ENCODE data around the gene MICAL3.

Gene MICAL3

GRCh38 chr22:17808693-17809403, 215.5 kb downstream of the MICAL3 start:
- DNase-seq: no peak

DNA sequence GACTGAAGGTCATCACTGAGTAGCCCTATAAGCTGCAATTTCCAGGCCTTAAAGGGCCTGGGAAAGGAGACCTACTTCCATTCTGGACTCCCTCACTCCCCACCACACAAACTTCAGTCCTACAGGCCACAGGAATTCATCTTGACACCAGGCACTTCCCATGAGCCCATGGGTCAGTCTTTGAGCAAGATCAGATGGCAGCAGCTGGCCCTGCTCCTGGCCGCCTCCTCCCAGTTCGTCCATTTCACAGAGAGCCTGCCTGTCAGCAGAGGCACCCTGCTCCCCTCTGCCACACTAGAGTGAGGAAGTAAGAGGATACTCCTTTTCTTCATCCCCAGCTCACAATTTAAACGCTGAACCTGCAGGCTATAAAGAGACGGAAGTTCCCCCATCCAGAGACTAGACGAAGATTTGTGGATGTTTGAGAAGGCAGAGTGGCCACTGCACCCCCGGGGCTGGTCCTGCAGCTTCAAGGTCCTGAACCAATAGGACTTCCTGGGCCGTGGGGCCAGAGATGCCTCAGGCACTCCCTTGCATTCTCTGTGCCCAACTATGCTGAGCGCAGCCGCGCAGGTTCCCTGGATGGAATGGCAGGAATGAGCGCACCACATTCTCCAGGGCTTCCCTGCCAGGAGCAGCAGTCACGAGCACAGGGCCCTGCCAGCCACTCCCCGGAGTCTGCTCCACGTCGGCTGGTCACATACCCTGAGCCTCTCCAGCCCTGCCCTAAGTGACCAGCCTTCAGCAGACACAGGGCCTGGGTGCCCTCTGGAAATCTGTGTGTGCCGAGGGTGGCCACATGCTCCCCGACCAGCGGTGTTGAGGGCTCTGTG, 216.6 kb downstream of the MICAL3 start:
- no peak for DNase-seq

GRCh38 chr22:17807086-17807485, 217.3 kb downstream of the MICAL3 start:
- no peak for DNase-seq

DNA sequence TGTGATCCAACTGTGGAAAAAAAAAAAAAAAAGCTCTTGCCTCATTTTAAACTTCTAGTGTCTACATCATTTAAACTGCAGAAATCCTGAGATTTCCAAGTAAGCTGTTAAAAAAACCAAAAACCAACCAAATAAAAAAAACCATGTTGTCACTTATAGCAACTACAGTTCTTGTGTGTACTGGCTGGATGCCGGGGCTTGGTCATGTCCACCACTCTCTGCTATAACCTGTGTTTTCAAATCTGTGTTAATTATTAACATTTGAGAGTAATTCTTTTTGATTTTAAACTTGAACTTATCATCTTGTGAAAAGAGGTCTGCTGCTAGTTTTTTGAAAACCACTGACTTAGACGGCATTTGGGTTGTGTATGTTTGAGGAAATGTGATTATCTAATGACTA, 217.9 kb downstream of the MICAL3 start:
- no peak for DNase-seq

DNA sequence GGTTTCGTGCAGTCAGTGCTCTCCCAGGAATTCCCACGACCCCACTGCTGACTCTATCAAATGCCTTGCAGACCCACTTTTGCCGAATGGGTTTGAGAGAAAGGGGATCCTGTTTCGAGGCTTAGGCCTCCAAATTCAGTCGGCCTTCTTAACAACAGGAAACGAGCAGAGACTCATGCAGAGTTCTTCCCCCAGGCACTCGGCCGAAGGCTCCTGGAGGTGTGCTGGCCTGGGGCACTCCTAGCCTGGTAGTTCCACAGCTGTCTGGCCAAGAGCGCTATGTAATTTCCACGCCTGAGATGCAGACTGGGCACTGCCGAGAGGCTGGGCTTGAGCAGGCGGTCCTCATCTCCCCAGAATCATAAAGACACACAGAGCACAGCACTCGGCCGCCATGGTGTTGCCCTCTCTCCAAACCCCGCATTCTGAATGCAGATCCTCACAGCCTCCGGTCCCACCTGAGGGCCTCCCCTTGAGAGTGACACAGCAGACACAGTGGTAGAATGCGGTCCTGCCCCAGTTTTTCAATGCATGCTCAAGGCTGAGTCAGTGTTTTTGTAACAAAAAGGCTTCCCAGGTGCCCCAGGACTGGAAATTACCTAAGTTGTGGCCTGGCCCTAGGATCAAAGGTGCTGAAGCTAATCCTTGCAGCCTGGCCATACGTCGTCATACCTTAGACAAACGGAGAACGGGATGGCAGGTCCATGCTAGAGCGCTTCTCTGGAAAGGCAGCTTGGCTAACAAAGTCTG, 219.9 kb downstream of the MICAL3 start:
- DNase-seq: no peak

DNA sequence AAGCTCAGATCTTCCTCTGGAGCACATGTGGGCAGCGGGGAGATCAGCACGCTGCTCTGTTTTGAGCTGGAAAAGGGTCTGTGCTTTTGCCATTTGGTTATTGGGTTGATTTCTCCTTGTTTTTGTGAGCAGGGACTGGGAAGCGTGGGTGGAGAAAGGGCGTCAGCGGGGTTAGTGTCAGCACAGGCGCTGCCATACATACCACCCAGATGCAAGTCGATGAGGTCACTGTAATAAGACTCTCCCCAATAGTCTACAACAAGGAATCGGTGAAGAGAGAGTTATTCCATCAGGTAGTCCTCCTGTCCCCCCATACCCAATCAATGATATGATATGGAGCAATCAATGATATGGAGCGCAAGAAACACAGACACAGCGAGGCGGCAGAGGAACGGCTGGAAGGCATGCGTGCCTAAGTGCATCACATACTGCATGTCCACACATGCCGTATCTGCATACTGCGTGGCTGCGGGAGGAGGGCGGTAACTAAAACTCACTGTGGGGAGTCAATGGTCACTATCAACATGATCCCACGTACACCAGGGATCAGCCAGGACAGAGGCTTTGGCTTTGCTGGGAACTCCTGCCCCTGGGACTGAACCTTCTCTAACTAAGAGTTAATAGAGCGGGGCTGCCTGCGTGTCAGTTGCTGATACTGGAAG, 220.6 kb downstream of the MICAL3 start:
- no peak for DNase-seq

DNA sequence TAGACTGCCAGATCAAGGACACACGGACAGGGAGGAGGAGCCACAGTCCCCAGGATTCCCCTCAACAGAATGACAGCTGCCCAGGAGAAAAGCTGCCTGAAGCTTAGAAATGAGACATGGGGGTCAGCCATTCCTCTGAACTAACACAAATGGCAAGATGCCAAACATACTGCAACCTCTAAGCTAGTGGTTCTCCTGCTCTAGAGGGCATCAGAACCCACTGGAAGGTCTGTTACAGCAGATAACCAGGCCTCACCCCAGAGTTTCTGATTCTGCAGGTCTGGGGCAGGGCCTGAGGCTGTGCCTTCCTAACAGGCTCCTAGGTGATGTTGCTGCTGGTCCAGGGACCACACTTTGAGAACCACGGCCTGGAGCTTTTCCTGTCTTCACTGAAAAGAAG, 221.5 kb downstream of the MICAL3 start:
- no peak for DNase-seq

GRCh38 chr22:17802411-17802810, 221.9 kb downstream of the MICAL3 start:
- DNase-seq: no peak

GRCh38 chr22:17797721-17798559, 226.4 kb downstream of the MICAL3 start:
- no peak for DNase-seq

- no peak for DNase-seq
Measured at GRCh38 chr22:17796695-17797094, 227.7 kb downstream of the MICAL3 start.

GRCh38 chr22:17795661-17796548, 228.5 kb downstream of the MICAL3 start:
- DNase-seq: no peak

DNA sequence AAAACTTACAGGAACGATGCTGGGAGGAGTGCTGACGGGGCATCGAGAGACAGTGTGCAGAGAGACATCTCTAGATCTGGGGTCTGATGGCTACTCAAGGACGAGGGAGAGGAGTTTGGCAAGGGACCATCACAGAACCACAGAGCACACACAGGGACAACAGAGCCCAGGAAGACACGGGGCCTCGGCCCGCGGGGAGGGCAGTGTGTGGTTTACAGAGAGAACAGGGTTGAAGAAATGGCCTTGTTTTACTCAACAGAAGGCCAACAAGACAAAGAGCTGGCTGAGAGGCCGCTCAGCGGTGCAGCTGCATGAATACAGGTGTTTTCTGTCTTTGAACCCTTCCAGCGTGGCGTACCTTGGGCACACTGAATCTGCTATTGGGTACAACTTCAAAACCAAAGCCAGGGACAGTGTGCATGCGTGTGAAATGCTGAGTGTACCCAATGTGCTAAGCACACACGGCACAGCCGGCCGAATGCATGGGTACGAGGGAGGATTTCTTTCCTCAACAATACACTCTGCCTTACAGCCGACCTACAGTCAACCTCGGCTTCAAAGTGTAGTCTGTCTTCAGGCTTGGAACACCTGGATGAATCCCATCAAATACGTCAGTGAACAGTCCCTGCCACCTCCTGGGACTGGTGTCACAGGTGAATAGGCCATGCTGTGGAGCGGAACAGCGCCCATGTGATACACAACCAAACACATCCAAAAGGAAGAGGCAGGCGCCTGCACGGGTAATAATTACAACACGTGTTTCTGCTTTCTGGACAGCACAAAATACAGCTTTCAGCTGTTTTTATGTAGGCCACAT, 229.4 kb downstream of the MICAL3 start:
- DNase-seq: no peak

- DNase-seq: no peak
Measured at GRCh38 chr22:17792854-17793434, 231.4 kb downstream of the MICAL3 start.

DNA sequence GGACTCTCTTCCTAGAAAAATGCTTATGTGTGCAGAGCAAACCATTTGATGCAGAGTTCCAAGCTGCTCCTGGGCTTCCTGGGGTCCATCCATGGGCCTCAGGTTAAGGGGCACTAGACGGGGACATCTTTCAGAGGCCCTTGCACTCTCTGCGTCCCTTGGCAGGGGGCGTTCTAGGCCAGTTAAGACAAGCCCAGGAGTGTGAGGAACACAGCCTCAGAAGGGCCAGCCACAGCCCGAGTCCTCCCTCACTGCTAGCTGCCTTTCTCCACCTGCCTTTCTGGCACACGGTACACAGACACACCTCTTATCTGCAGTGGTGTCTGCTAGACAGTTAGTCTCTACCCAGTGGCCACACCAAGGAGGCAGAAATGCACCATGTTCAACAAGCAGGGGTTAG, 232.1 kb downstream of the MICAL3 start:
- DNase-seq: no peak

DNA sequence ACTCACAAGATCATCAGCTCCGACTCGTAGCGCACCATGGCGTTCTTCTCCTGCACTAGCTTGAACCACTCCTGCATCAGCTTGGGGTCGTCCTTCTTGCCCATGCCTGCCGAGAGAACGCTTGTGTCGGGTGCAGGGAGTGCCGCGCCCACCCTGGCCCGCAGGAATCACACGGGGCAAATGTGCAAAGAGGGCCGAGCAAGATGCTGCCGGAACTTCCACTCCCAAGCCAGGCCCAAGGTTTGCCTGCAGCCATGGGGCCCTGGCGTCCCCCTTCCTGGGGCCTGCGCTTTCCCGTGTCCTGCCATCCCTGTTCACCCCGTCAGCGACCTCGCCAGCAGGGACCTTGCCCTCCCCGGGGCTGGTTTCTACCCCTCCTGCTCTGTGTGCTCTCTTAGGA, 233.2 kb downstream of the MICAL3 start:
- no peak for DNase-seq

GRCh38 chr22:17789379-17790200, 234.8 kb downstream of the MICAL3 start:
- DNase-seq: no peak

DNA sequence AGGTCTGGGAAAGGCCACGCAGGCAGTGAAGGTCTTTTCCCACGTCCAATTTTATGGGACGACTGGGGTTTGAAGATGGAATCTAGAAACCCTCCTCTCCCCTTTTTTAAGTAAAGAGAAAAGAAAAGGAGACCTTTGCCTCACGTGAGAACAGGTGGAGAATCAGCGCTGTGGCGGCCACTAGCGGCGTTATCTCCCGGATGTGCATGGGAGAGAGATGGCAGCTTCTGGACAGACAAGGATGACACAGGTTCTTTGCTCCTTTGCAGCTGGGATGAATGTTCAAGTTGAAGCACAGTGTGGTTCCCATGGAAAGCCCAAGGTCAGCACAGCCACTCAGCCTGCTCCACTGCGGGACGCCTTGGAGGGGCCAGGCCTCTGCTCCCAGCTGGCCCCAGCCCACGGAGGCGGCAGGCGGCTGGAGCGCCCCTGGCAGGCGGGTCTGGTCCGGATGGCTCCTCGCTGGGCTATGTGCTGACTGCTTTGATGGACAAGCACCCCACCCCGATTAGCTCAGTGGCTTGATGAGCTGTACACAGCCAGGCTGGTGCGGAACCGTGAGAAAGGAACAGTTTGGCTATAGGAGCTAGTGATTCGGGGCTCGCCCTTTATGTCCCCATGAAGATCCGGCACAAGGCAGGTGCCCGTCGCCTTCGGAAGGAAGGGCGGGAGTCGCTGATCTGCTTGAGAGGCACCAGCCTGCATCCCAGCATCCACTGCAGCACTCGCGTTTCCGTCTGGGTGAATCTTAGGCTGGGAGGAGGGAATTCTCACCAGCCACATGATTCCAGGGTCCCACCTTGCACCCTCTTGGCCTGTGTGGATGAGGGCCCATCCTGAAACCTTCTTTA, 235.6 kb downstream of the MICAL3 start:
- DNase-seq: no peak

Data from NCI-H748 treated with DMSO at 0.1 percent for 48 hours (cell line).